ENCODE measurements around the gene CDKN1B. TPM values are rescaled to one million over a fixed set of nuclear protein-coding genes. Genes with fewer than 3 reads are reported as not detected.

CDKN1B gene
- total RNA-seq, 2 experiments from 2014 or later, result 352 TPM

- Mint-ChIP-seq H3K36me3 (ENCODE audit: low read depth) (peaks cover 89% of the 10 kb centered on the region), H3K9me3 (no peaks in the 10 kb centered on the region), H3K4me3 (peak overlapping the region; percentile 99), H3K27me3 (peaks cover 7% of the 10 kb centered on the region), H3K4me1 (ENCODE audit: low read depth) (peaks cover 46% of the 10 kb centered on the region), H3K27ac (peak overlapping the region; percentile 95)
- Histone ChIP-seq H3K27ac (ENCODE audit: low read depth in 1 of 2, low read length in 2 of 2) (peak overlapping the region; percentile 88 to 97), H3K36me3 (ENCODE audit: insufficient read depth, low read length) (peaks cover 46% of the 10 kb centered on the region), H3K4me1 (ENCODE audit: insufficient read depth, low read length) (peaks cover 13% of the 10 kb centered on the region), H3K4me3 (ENCODE audit: low read length) (peak overlapping the region; percentile 97), H3K27me3 (ENCODE audit: control insufficient read depth in 1 of 2, insufficient read depth in 2 of 2, low read length in 2 of 2) (no peaks in the 10 kb centered on the region), H3K9me3 (ENCODE audit: control insufficient read depth in 1 of 2, insufficient read depth in 1 of 2, low read length in 2 of 2) (no peaks in the 10 kb centered on the region)
- intact Hi-C loops (cut with DNase I, micrococcal nuclease), result no loop called here
- DNase-seq (peak in 2 of 14 experiments; percentile 18 to 49), ATAC-seq (ENCODE audit: poor library complexity) (no peak)
- CTCF ChIA-PET, result interaction anchor here (0.8 to 4.1 kb wide), 2 partner anchors 12 to 16 kb away, joined by 3 to 15 read pairs; no protein-coding TSS in a partner anchor
- TF ChIP-seq CTCF (IDR thresholded peaks at IDR 0.05), result no peak
- POLR2A ChIA-PET, result interaction anchor here (0.6 to 16.3 kb wide), 15 partner anchors 8 to 372 kb away, joined by 3 to 441 read pairs (median 5); partner anchors contain the start of genes BORCS5, CDKN1B and GPR19
Observed at GRCh38 chr12:12720672-12721161, 3.5 kb downstream of the CDKN1B start.

- Histone ChIP-seq H3K36me3 (ENCODE audit: insufficient read depth, low read length) (peaks cover 46% of the 10 kb centered on the region), H3K4me1 (ENCODE audit: insufficient read depth, low read length) (peaks cover 8% of the 10 kb centered on the region), H3K4me3 (ENCODE audit: low read length) (peak overlapping the region; percentile 97), H3K9me3 (ENCODE audit: control insufficient read depth in 1 of 2, insufficient read depth in 1 of 2, low read length in 2 of 2) (no peaks in the 10 kb centered on the region), H3K27me3 (ENCODE audit: control insufficient read depth in 1 of 2, insufficient read depth in 2 of 2, low read length in 2 of 2) (no peaks in the 10 kb centered on the region), H3K27ac (ENCODE audit: low read depth in 1 of 2, low read length in 2 of 2) (peak overlapping the region; percentile 89 to 97)
- TF ChIP-seq CTCF (IDR thresholded peaks at IDR 0.05), result no peak
- Mint-ChIP-seq H3K27me3 (peaks cover 8% of the 10 kb centered on the region), H3K4me3 (peak overlapping the region; percentile 99), H3K4me1 (ENCODE audit: low read depth) (peaks cover 44% of the 10 kb centered on the region), H3K36me3 (ENCODE audit: low read depth) (peaks cover 89% of the 10 kb centered on the region), H3K9me3 (no peaks in the 10 kb centered on the region), H3K27ac (peak overlapping the region; percentile 95)
- ATAC-seq (ENCODE audit: poor library complexity) (no peak), DNase-seq (peak in 10 of 14 experiments; percentile 20 to 78 (median 39))
- intact Hi-C loops (cut with DNase I, micrococcal nuclease), result no loop called here
- ChIA-PET CTCF (interaction anchor here (0.8 to 4.1 kb wide), 3 partner anchors 11 to 342 kb away, joined by 3 to 15 read pairs (median 5); no protein-coding TSS in a partner anchor), POLR2A (interaction anchor here (0.6 to 16.3 kb wide), 17 partner anchors 8 to 372 kb away, joined by 3 to 441 read pairs (median 5); partner anchors contain the start of genes BORCS5, CDKN1B and CREBL2)
Observed at GRCh38 chr12:12721176-12721751, 4.1 kb downstream of the CDKN1B start.

GRCh38 chr12:12721814-12722434, 4.8 kb downstream of the CDKN1B start:
- POLR2A ChIA-PET, result interaction anchor here (1.0 to 16.3 kb wide), 17 partner anchors 9 to 365 kb away, joined by 3 to 441 read pairs (median 5); partner anchors contain the start of genes BORCS5, CDKN1B and CREBL2
- peaks cover 8% of the 10 kb centered on the region for H3K27me3 Mint-ChIP-seq
- H3K4me3 Mint-ChIP-seq, result peak overlapping the region; percentile 99
- no peaks in the 10 kb centered on the region for H3K9me3 Mint-ChIP-seq
- Histone ChIP-seq H3K27me3 (ENCODE audit: control insufficient read depth in 1 of 2, insufficient read depth in 2 of 2, low read length in 2 of 2) (no peaks in the 10 kb centered on the region), H3K27ac (ENCODE audit: low read depth in 1 of 2, low read length in 2 of 2) (peak overlapping the region; percentile 89 to 91), H3K36me3 (ENCODE audit: insufficient read depth, low read length) (peaks cover 46% of the 10 kb centered on the region), H3K4me1 (ENCODE audit: insufficient read depth, low read length) (peaks cover 12% of the 10 kb centered on the region), H3K9me3 (ENCODE audit: control insufficient read depth in 1 of 2, insufficient read depth in 1 of 2, low read length in 2 of 2) (no peaks in the 10 kb centered on the region), H3K4me3 (ENCODE audit: low read length) (peak overlapping the region; percentile 97)
- intact Hi-C loops (cut with DNase I, micrococcal nuclease), result no loop called here
- peaks cover 48% of the 10 kb centered on the region for H3K4me1 Mint-ChIP-seq (ENCODE audit: low read depth)
- peak overlapping the region; percentile 95 for H3K27ac Mint-ChIP-seq
- no peak for TF ChIP-seq CTCF (IDR thresholded peaks at IDR 0.05)
- ATAC-seq (ENCODE audit: poor library complexity), result no peak
- DNase-seq, result no peak
- CTCF ChIA-PET, result interaction anchor here (1.2 to 4.1 kb wide), 4 partner anchors 15 to 346 kb away, joined by 3 to 15 read pairs (median 5); no protein-coding TSS in a partner anchor
- peaks cover 90% of the 10 kb centered on the region for H3K36me3 Mint-ChIP-seq (ENCODE audit: low read depth)

All from CD4-positive, alpha-beta T cell (primary cell).